ENCODE data around the gene TACR1.

TACR1 gene

GRCh38 chr2:75142081-75142480 lies 57.2 kb downstream of the TACR1 start:
- DNase-seq, result no peak

DNA sequence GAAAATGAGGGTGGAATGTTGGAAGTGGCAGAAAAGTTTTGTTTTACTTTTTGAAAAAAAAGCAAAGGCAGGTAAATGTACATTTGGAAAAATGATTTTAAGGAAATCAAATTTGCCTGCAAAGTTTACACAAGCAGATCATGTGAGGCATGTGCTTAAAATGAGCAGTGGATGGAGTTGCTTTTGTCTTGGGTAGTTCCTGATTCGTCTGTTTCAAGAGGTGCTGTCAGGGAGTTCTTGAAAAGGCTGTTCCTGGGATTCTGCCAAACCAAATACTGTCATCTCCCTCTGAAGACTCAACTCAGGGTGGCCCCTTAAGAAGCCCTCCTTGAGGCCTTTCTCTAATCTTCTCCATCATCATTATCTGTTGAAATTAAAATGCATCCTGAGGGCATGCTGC lies 59.0 kb downstream of the TACR1 start:
- no peak for DNase-seq

GRCh38 chr2:75139171-75139570 lies 60.1 kb downstream of the TACR1 start:
- no peak for DNase-seq

- DNase-seq, result no peak
These were observed 60.8 kb downstream of the TACR1 start for GRCh38 chr2:75138528-75138927.

- DNase-seq, result no peak
These were observed 63.4 kb downstream of the TACR1 start for GRCh38 chr2:75135776-75136400.

GRCh38 chr2:75134860-75135259 lies 64.5 kb downstream of the TACR1 start:
- no peak for DNase-seq

DNA sequence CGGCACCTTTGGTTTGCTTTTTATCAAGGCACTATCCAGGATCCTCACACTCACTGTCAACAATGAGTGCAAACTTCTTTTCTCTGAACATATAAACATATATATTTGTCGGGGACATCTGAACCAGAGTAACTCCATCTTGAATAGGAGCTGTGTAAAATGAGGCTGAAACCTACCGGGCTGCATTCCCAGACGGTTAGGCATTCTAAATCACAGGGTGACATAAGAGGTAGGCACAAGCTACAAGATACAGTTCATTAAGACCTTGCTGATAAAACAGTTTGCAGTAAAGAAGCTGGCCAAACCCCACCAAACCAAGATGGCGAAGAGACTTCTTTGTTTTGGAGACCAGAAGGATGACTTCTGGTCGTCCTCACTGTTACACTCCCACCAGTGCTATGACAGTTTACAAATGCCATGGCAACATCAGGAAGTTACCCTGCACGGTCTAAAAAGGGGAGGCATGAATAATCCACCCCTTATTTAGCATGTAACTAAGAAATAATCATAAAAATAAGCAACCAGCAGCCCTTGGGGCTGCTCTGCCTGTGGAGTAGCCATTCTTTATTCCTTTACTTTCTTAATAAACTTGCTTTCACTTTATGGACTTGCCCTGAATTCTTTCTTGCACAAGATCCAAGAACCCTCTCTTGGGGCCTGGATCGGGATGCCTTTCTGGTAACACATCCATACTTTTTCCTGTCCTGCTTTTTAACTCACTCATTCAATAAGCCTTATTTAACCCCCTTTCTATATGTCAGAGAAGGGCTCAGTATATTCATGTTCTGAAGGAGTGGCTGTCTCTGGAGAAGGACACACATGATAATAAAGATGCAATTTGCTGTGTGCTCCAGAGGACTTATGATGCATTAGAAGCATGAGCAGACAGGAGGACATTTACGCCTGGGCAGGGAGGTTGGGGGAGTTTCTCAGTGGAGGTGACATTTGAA lies 65.4 kb downstream of the TACR1 start:
- DNase-seq, result no peak

DNA sequence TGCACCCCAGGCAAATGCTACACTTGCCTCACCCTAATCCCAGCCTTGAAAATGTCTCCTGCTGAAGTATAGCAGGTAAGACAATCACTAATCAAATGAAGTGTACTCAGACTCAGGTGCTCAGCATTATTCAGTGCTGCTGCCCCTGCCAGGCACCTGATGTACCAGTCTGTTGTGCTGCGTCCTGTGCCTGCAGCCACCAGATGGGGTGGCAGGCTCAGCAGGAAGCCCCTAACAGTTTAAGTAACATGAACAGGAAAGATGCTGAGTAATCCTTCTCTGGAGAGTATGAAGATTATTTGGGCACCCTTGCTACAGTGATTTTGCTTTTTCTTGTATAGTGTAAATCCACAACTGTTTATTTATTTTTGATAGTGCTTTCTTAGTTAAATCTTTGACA lies 69.1 kb downstream of the TACR1 start:
- DNase-seq, result no peak

GRCh38 chr2:75123876-75124275 lies 75.4 kb downstream of the TACR1 start:
- DNase-seq, result no peak

GRCh38 chr2:75113231-75113869 lies 86.0 kb downstream of the TACR1 start:
- DNase-seq, result no peak

DNA sequence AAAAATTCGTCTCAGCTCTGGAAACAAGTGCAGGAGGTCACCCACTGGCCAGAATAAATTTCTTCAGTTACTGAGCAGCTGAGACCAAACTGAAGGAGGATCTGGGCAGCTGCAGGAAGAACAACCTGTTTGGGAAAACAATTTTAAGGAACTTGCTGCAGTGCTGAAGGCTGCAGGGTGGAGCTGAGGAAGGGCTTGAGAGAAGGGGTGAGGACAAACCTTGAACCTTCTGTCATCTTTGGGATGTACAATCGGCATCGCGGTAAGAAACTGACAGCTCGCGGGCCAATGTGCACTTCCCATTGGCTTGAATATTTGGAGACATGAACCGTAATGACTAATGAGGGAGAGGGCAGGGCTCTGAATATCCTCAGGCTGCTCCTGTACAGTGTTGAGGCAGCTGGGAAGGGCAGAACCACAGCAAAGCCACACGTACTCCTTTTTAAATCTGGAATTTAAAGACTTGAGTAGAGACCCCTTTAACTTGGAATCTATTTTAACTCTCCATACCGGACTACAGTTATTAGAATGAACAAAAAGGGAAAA lies 90.3 kb downstream of the TACR1 start:
- no peak for DNase-seq

- DNase-seq, result no peak
These were observed 97.3 kb downstream of the TACR1 start for GRCh38 chr2:75102011-75102410.

DNA sequence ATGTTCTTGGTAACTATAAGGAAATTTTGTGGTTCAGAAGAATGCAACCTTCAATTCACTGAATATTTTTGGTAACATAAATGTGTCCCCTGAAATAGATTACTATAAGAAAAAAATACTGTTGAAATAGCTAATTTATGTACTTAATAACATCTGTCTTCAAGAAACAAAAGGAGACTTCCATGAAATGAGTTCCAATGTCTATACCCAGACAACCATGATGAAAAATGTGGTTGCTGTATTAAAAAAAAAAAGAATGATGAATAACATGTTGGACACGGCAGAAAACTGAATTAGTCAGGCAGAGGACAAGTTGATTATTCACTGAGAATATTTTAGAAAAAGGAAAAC lies 98.5 kb downstream of the TACR1 start:
- no peak for DNase-seq

GRCh38 chr2:75100011-75100800 lies 99.1 kb downstream of the TACR1 start:
- DNase-seq, result peak; percentile 85

DNA sequence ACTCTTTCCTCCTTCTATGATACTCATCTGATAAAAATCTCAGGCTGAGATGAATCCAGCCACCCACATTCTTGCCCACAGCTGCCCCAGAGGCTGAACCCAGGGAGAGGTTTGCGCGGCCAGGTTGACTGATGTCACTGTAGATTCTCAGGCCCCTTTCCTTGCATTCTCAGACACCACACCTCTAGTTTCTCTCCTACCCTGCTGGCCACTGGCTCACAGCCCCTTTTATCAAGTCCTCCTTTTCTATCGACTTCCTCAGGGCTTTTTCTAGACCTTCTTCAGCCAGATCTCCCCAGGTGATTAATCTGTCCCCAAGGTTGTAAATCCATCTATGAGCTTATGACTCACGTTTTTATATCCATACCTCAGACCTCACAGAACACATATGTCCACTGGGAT lies 99.8 kb downstream of the TACR1 start:
- DNase-seq, result no peak

- DNase-seq, result no peak
These were observed 100.5 kb downstream of the TACR1 start for GRCh38 chr2:75098856-75099255.

- no peak for DNase-seq
These were observed 101.5 kb downstream of the TACR1 start for GRCh38 chr2:75097831-75098230.

- no peak for DNase-seq
These were observed 104.9 kb downstream of the TACR1 start for GRCh38 chr2:75094405-75094804.

DNA sequence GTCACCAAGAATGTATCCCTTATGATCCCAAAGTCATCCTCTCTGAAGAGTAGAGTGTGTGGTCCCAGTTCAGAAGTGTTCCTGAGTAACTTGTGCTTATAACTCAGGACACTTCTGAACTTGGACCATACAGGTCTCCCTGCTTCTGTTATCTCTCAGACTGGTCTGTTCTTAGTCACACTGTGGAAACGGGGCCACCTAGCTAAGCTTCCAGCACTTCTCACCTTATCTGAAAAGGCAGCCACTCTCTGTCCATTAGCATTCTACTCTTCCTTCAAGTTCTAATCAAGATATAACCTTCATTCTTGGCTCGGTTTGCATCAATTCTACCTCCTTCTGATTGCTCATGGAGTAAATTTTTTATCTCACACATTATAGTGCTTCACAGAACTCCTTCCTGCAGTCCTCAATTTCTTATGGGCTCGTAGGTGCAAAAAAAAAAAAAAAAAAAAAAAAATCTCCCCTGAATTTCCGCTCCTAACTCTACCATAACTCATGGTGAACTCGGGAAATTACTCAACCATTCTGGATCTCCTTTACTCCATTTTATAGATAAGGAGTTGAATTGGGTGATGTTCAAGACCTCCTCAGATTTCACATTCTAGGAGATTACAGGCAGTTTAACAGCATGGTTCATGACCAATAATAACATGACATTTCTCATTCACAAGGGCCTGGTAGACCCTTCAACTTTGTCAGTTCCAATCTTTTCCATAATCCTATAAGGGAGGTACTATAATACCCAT lies 108.4 kb downstream of the TACR1 start:
- no peak for DNase-seq

- DNase-seq, result no peak
These were observed 109.8 kb downstream of the TACR1 start for GRCh38 chr2:75089471-75089870.

DNA sequence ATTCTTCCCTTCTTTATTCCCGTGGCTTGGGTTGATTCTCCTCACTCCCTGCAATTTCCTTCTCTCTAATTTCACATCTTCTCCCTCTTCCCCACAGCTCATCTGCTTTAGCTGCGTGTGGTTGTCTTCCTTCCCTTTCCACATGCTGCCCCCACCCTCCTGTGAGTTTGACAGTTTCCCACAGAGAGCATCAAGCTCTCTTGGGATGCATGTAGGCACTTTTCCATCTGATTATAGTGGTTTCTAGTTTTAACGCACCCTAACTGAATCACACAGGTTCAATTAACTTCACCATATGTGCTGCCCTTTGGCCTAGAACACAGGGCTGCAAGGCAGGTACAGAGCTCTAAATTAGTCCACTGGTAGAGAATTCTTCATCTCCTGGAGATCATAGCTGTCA lies 110.5 kb downstream of the TACR1 start:
- DNase-seq, result no peak

DNA sequence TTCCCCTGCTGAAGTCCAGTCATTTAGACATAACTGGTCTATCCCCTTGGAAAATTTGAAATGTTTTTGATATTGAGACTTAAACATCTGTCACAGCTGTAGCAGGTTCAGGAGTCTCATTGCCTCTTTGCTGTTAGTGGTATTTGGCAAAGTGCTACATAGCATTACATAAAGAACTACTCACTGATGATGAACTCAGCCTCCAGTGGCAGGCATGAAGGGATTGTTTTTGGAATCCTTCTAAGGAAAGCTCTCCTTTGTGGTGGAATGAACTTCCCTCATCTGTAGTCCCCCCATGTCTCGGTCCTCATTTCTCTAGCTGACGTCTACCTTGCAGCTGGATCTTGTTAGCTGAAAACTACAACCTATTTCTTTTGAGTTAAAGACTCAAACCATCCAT lies 111.6 kb downstream of the TACR1 start:
- no peak for DNase-seq

Measured in NCI-H526 treated with DMSO at 0.1 percent for 48 hours (cell line).